Tibial artery (tissue), 4 donors: ENCODE results near the gene CYP3A5.
A peak's percentile ranks its signal among the peaks of the same experiment; 100 is the strongest.

Experiments used
- DNase-seq, 2 donors: peaks; one replicate each; pipeline ENCODE4 v3.0.0-alpha.2; 2019
- H3K27ac ChIP-seq, 2 donors: fragments of 200-600 bp; sonication (generic) in 1 of 2; 1 replicate in 1 of 2; 2 replicates in 1 of 2; pipeline ENCODE4 v1.5.1; 2018 to 2019; ENCODE audit warnings: mild to moderate bottlenecking in 1 of 2
- H3K27me3 ChIP-seq, 2 donors: fragments of 200-600 bp; sonication (generic) in 1 of 2; one replicate each; pipeline versions ENCODE4 v1.5.1 to v1.6.0; 2016 to 2019
- H3K36me3 ChIP-seq, 3 donors: fragments of 200-600 bp; sonication (generic) in 2 of 3; one replicate each; pipeline ENCODE4 v1.5.1; 2016 to 2019; ENCODE audit warnings: mild to moderate bottlenecking in 2 of 3
- H3K4me1 ChIP-seq, 4 donors: fragments of 200-600 bp; sonication (generic) in 2 of 4; 1 replicate in 3 of 4; 2 replicates in 1 of 4; pipeline ENCODE4 v1.5.1; 2016 to 2019
- H3K4me3 ChIP-seq, 2 donors: fragments of 200-600 bp; sonication (generic) in 1 of 2; 1 replicate in 1 of 2; 2 replicates in 1 of 2; pipeline ENCODE4 v1.5.1; 2018 to 2019; ENCODE audit warnings: mild to moderate bottlenecking in 2 of 2
- H3K9me3 ChIP-seq, 3 donors: fragments of 200-600 bp; sonication (generic) in 1 of 3; one replicate each; pipeline ENCODE4 v1.5.1; 2016 to 2019
- CTCF ChIP-seq, 2 experiments: fragments of 200-600 bp in 1 of 2; fragments of 450-650 bp in 1 of 2; IDR thresholded peaks; one replicate each; pipeline ENCODE4 v1.5.1; 2017 to 2019; ENCODE audit warnings: antibody characterized with exemption in 2 of 2, mild to moderate bottlenecking in 1 of 2, moderate library complexity in 1 of 2
- intact Hi-C: fragments of 100-400 bp; cut with DNase I; formaldehyde crosslinking; loops from one replicate; pipeline ENCODE4 v1.15.0; 2023; ENCODE audit warnings: low total_unique reads

CYP3A5 gene

GRCh38 chr7:99618726-99619125 is 61.1 kb downstream of the CYP3A5 start:
- intact Hi-C loops = no loop called here
- H3K27ac ChIP-seq = no peak overlapping the region
- no peaks in the 10 kb centered on the region for H3K27me3 ChIP-seq
- DNase-seq = peak in 1 of 2 donors; percentile 20
- H3K4me1 ChIP-seq = peaks cover 0 to 16% (median 13%) of the 10 kb centered on the region in 4 donors
- TF ChIP-seq CTCF (IDR thresholded peaks at IDR 0.05) = no peak
- peaks cover 51 to 54% (median 52%) of the 10 kb centered on the region in 3 donors for H3K36me3 ChIP-seq
- H3K9me3 ChIP-seq = no peaks in the 10 kb centered on the region
- no peak overlapping the region for H3K4me3 ChIP-seq

- intact Hi-C loops = no loop called here
- no peak for DNase-seq
Measured at GRCh38 chr7:99617192-99617781, 62.5 kb downstream of the CYP3A5 start.

GRCh38 chr7:99616359-99617191 is 63.2 kb downstream of the CYP3A5 start, which contains the start of gene ZSCAN25:
Gene ZSCAN25 (plus strand): TSS chr7:99616946. CDS start chr7:99619607, 2,661 bp downstream.
- H3K4me3 ChIP-seq = peak within 1 kb of the TSS; percentile 71 to 93
- peaks cover 30 to 32% (median 31%) of the 10 kb centered on the region in 3 donors for H3K36me3 ChIP-seq
- H3K27ac ChIP-seq = peak within 1 kb of the TSS; percentile 77 to 85
- intact Hi-C loops = no loop called here
- peak; percentile 82 to 90 for DNase-seq
- H3K4me1 ChIP-seq = peaks cover 0 to 16% (median 13%) of the 10 kb centered on the region in 4 donors
- no peaks in the 10 kb centered on the region for H3K9me3 ChIP-seq
- TF ChIP-seq CTCF (IDR thresholded peaks at IDR 0.05) = no peak
- H3K27me3 ChIP-seq = no peaks in the 10 kb centered on the region

More at GRCh38 chr7:99617192-99617781, 62.5 kb downstream of the CYP3A5 start:
- Histone ChIP-seq H3K36me3 (peaks cover 36 to 39% (median 38%) of the 10 kb centered on the region in 3 donors), H3K27me3 (no peaks in the 10 kb centered on the region), H3K9me3 (no peaks in the 10 kb centered on the region), H3K4me3 (peak overlapping the region; percentile 71 to 93), H3K27ac (peak overlapping the region; percentile 77 to 85), H3K4me1 (peaks cover 0 to 16% (median 13%) of the 10 kb centered on the region in 4 donors)
- no peak for TF ChIP-seq CTCF (IDR thresholded peaks at IDR 0.05)

GRCh38 chr7:99615989-99616358 is 63.8 kb downstream of the CYP3A5 start:
- DNase-seq = peak in 1 of 2 donors; percentile 28
- Histone ChIP-seq H3K9me3 (no peaks in the 10 kb centered on the region), H3K36me3 (peaks cover 24 to 26% (median 25%) of the 10 kb centered on the region in 3 donors), H3K27ac (peak overlapping the region; percentile 77 to 85), H3K4me1 (peaks cover 0 to 16% (median 13%) of the 10 kb centered on the region in 4 donors), H3K27me3 (no peaks in the 10 kb centered on the region), H3K4me3 (peak overlapping the region; percentile 71 to 93)
- intact Hi-C loops = no loop called here
- TF ChIP-seq CTCF (IDR thresholded peaks at IDR 0.05) = no peak

- Histone ChIP-seq H3K9me3 (no peaks in the 10 kb centered on the region), H3K27me3 (no peaks in the 10 kb centered on the region), H3K4me1 (peaks cover 0 to 16% (median 13%) of the 10 kb centered on the region in 4 donors), H3K27ac (no peak overlapping the region), H3K36me3 (peaks cover 9 to 12% (median 10%) of the 10 kb centered on the region in 3 donors), H3K4me3 (no peak overlapping the region)
- TF ChIP-seq CTCF (IDR thresholded peaks at IDR 0.05) = no peak
- no peak for DNase-seq
- intact Hi-C loops = no loop called here
Measured at GRCh38 chr7:99614495-99614894, 65.3 kb downstream of the CYP3A5 start.
